Sigmoid colon (tissue), 4 donors: ENCODE results near the gene SETD1B.

Experiments used
- CTCF ChIP-seq, 4 experiments: fragments of 450-650 bp in 3 of 4; fragments of 200-600 bp in 1 of 4; IDR thresholded peaks; one replicate each; pipeline ENCODE4 v1.5.1; 2016 to 2019; ENCODE audit warnings: antibody characterized with exemption in 4 of 4, mild to moderate bottlenecking in 3 of 4, moderate library complexity in 2 of 4
- EP300 ChIP-seq, 4 donors: sonication (generic); formaldehyde crosslinking; IDR thresholded peaks; one replicate each; pipeline ENCODE4 v1.6.1; 2017; ENCODE audit warnings: antibody characterized with exemption in 4 of 4
- POLR2A ChIP-seq, 2 donors: fragments of 450-650 bp; IDR thresholded peaks; one replicate each; pipeline ENCODE4 v1.6.1; 2016; ENCODE audit warnings: antibody characterized with exemption in 2 of 2, mild to moderate bottlenecking in 2 of 2, moderate library complexity in 2 of 2
- POLR2AphosphoS5 ChIP-seq, 4 donors: sonication (generic); formaldehyde crosslinking; IDR thresholded peaks; one replicate each; pipeline ENCODE4 v1.6.1; 2017; ENCODE audit warnings: antibody characterized with exemption in 4 of 4

GRCh38 chr12:121775501-121775900, 28.3 kb upstream of the SETD1B start:
- TF ChIP-seq POLR2AphosphoS5 (IDR thresholded peaks at IDR 0.05) (no peak), CTCF (IDR thresholded peaks at IDR 0.05) (no peak), POLR2A (IDR thresholded peaks at IDR 0.05) (no peak), EP300 (IDR thresholded peaks at IDR 0.05) (no peak)
